WTC11 (cell line): ENCODE measurements around the gene GNPDA1.

ENCODE experiments used
- NR3C1 ChIP-seq: sonication (generic); formaldehyde crosslinking; conservative IDR thresholded peaks from 2 replicates; pipeline ENCODE4 v1.8.1; 2023; ENCODE audit warnings: low read depth, mild to moderate bottlenecking, missing genetic modification reagents
- SP1 ChIP-seq: sonication (generic); formaldehyde crosslinking; conservative IDR thresholded peaks from 2 replicates; pipeline ENCODE4 v1.8.1; 2022; ENCODE audit warnings: missing genetic modification reagents
- TF ChIP-seq, protein P1 (sequence below): fragments of 200-600 bp; IDR thresholded peaks from 2 replicates; pipeline ENCODE4 v1.8.0; 2022; ENCODE audit warnings: antibody characterized with exemption

GRCh38 chr5:141954194-141954593 is 58.6 kb downstream of the GNPDA1 start:
- no peak for TF ChIP-seq NR3C1
- TF ChIP-seq, protein P1, sequence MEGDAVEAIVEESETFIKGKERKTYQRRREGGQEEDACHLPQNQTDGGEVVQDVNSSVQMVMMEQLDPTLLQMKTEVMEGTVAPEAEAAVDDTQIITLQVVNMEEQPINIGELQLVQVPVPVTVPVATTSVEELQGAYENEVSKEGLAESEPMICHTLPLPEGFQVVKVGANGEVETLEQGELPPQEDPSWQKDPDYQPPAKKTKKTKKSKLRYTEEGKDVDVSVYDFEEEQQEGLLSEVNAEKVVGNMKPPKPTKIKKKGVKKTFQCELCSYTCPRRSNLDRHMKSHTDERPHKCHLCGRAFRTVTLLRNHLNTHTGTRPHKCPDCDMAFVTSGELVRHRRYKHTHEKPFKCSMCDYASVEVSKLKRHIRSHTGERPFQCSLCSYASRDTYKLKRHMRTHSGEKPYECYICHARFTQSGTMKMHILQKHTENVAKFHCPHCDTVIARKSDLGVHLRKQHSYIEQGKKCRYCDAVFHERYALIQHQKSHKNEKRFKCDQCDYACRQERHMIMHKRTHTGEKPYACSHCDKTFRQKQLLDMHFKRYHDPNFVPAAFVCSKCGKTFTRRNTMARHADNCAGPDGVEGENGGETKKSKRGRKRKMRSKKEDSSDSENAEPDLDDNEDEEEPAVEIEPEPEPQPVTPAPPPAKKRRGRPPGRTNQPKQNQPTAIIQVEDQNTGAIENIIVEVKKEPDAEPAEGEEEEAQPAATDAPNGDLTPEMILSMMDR, result no peak
- TF ChIP-seq SP1 (CRISPR knock-in tag), result no peak
